Upper lobe of left lung (tissue), 6 donors: ENCODE measurements around the gene AOAH. TPM values are rescaled to one million over a fixed set of nuclear protein-coding genes. Genes with fewer than 3 reads are reported as not detected.

Experiments
- ATAC-seq, 2 donors: fragments of 200-7000 bp; cut with Tn5 transposase; one replicate each; pipeline ENCODE4 v1.9.1; 2022; ENCODE audit warnings: mild to moderate bottlenecking in 2 of 2, moderate library complexity in 2 of 2; ENCODE audit not compliant: low FRiP score in 2 of 2
- DNase-seq, 2 donors: peaks; one replicate each; pipeline ENCODE4 v3.0.0-alpha.2; 2019 to 2020
- H3K27ac ChIP-seq, 4 donors: fragments of 200-600 bp; sonication (generic); one replicate each; pipeline ENCODE4 v1.5.1; 2016 to 2019
- H3K27me3 ChIP-seq, 4 donors: fragments of 200-600 bp; sonication (generic); one replicate each; pipeline ENCODE4 v1.5.1; 2017 to 2019
- H3K36me3 ChIP-seq, 4 donors: fragments of 200-600 bp; sonication (generic); one replicate each; pipeline ENCODE4 v1.5.1; 2016 to 2019
- H3K4me1 ChIP-seq, 4 donors: fragments of 200-600 bp; sonication (generic); one replicate each; pipeline ENCODE4 v1.5.1; 2018 to 2019
- H3K4me3 ChIP-seq, 4 donors: fragments of 200-600 bp; sonication (generic); one replicate each; pipeline ENCODE4 v1.5.1; 2017 to 2019; ENCODE audit warnings: mild to moderate bottlenecking in 2 of 4, moderate library complexity in 1 of 4
- H3K9me3 ChIP-seq, 4 donors: fragments of 200-600 bp; sonication (generic); one replicate each; pipeline ENCODE4 v1.5.1; 2018 to 2019
- CTCF ChIP-seq, 6 experiments: fragments of 450-650 bp in 4 of 6; fragments of 200-600 bp in 2 of 6; sonication (generic) in 2 of 6; IDR thresholded peaks; one replicate each; pipeline ENCODE4 v1.5.1; 2016 to 2019; ENCODE audit warnings: antibody characterized with exemption in 6 of 6
- EP300 ChIP-seq, 4 donors: sonication (generic); formaldehyde crosslinking; IDR thresholded peaks; one replicate each; pipeline ENCODE4 v1.5.1; 2017; ENCODE audit warnings: antibody characterized with exemption in 4 of 4, control low read depth in 2 of 4
- POLR2A ChIP-seq, 4 donors: fragments of 450-650 bp; IDR thresholded peaks; one replicate each; pipeline ENCODE4 v1.5.1; 2016 to 2017; ENCODE audit warnings: antibody characterized with exemption in 4 of 4, mild to moderate bottlenecking in 2 of 4
- POLR2AphosphoS5 ChIP-seq, 2 donors: sonication (generic); formaldehyde crosslinking; IDR thresholded peaks; one replicate each; pipeline ENCODE4 v1.5.1; 2017; ENCODE audit warnings: antibody characterized with exemption in 2 of 2
- WGBS, 2 donors: methylation state at CpG; one replicate each; pipeline ENCODE4 v1.1.5; 2017 to 2018; 5-methylcytosine and 5-hydroxymethylcytosine counted together
- total RNA-seq, 6 donors: library from RNA; depleted of rRNA in 4 of 6; stranded (reverse); fragments of >200 nt in 4 of 6; gene quantifications; one replicate each; pipeline versions ENCODE4 v1.1.0 to v1.2.1, GENCODE V29; 2016 to 2021
- donor health status: DM: no; HTN: no; CAD: no; lungs with moderate emphysema.
- donor health status: DM: no; HTN: yes; CAD: no; lungs with severe emphysema.

The AOAH gene
- total RNA-seq, 6 donors from 2014 or later, result 18.5 to 36.8 (median 25.7) TPM

DNA sequence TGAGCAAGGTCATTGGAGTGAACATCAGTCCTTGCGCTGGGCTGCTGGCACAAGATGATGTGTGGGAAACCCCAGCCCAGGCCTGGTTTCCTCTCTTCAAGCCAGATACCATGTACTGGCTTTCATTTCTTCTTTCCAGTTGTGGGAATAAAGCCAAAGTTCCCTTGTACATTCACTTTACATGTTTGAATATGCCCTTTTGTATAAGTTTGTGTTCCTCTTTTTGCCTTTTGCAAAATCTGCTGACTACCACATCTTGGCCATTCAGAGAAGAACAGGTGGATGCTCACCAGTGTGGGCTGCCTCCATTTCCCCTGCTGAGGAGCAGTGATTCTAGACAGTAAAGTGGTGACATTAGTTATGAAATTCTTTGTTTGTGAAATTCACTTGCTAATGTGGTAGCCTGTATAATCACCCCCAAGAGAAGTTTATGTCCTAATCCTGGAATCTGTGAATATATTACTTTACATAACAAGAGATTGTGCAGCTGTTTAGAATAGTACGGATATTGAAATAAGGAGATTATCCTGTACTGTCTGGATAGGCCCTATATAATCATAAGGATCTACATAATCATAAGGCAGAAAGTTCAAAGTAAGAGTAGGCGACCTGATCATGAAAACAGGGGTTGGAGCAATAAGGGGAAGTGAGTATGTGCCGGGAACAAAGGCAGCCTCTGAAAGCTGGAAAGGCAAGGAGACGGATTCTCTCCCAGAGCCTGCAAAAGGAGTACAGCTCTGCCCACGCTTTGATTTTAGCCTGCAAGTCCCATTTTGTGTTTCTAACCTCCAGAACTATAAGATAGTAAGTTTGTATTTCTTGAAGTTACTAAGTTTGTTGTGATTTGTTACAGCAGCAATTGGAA lies 18.8 kb upstream of the AOAH start:
- Histone ChIP-seq H3K9me3 (no peaks in the 10 kb centered on the region), H3K36me3 (no peaks in the 10 kb centered on the region), H3K4me1 (peaks cover 4 to 10% (median 7%) of the 10 kb centered on the region in 4 donors), H3K27me3 (no peaks in the 10 kb centered on the region), H3K4me3 (no peak overlapping the region), H3K27ac (no peak overlapping the region)
- ATAC-seq (peak in 1 of 2 donors; percentile 75), DNase-seq (peak in 1 of 2 donors; percentile 60)
- 67 to 74% methylated on average over 6 of the region's 6 CpGs for WGBS, 2 donors
- TF ChIP-seq EP300 (IDR thresholded peaks at IDR 0.05) (no peak), POLR2A (IDR thresholded peaks at IDR 0.05) (no peak), CTCF (IDR thresholded peaks at IDR 0.05) (no peak), POLR2AphosphoS5 (IDR thresholded peaks at IDR 0.05) (no peak)

DNA sequence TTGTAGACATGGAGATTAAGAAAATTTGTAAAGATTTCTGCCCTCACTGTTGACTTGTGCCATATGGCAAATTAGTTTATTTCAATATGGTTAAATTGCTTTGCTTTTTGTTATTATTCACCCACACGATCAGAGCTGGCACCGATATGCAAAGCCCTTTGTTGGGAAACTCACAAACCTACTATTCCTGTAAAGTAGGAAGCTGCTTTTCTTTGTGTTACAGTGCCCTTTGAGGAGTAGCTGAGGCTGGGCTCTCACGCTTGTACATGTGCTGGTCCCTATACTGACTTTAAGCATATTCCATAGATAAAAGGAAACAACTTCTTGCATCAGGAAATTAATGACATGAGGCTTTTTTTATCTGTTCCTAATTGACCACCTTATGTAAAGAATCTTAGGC lies 17.6 kb upstream of the AOAH start:
- no peak overlapping the region for H3K27ac ChIP-seq
- DNase-seq (no peak), ATAC-seq (no peak)
- H3K4me1 ChIP-seq, result peaks cover 0 to 12% (median 0%) of the 10 kb centered on the region in 4 donors
- H3K4me3 ChIP-seq, result no peak overlapping the region
- no peaks in the 10 kb centered on the region for H3K9me3 ChIP-seq
- H3K27me3 ChIP-seq, result no peaks in the 10 kb centered on the region
- WGBS, 2 donors, result 78 to 83% methylated on average over 3 of the region's 3 CpGs
- no peaks in the 10 kb centered on the region for H3K36me3 ChIP-seq
- no peak for TF ChIP-seq EP300 (IDR thresholded peaks at IDR 0.05)
- no peak for TF ChIP-seq POLR2AphosphoS5 (IDR thresholded peaks at IDR 0.05)
- no peak for TF ChIP-seq CTCF (IDR thresholded peaks at IDR 0.05)
- TF ChIP-seq POLR2A (IDR thresholded peaks at IDR 0.05), result no peak

- Histone ChIP-seq H3K36me3 (no peaks in the 10 kb centered on the region), H3K4me1 (peaks cover 0 to 13% (median 1%) of the 10 kb centered on the region in 4 donors), H3K27ac (no peak overlapping the region), H3K9me3 (no peaks in the 10 kb centered on the region), H3K4me3 (no peak overlapping the region), H3K27me3 (no peaks in the 10 kb centered on the region)
- ATAC-seq (no peak), DNase-seq (no peak)
- 90 to 94% methylated on average over 3 of the region's 3 CpGs for WGBS, 2 donors
- TF ChIP-seq EP300 (IDR thresholded peaks at IDR 0.05) (no peak), CTCF (IDR thresholded peaks at IDR 0.05) (no peak), POLR2AphosphoS5 (IDR thresholded peaks at IDR 0.05) (no peak), POLR2A (IDR thresholded peaks at IDR 0.05) (no peak)
These were observed 15.1 kb upstream of the AOAH start for GRCh38 chr7:36739351-36739750.

- ATAC-seq (peak; percentile 16 to 75), DNase-seq (no peak)
- Histone ChIP-seq H3K27ac (peak overlapping the region; percentile 65 to 84 (median 76)), H3K36me3 (no peaks in the 10 kb centered on the region), H3K4me3 (peak overlapping the region in 1 of 4 donors; percentile 8), H3K4me1 (peaks cover 0 to 13% (median 1%) of the 10 kb centered on the region in 4 donors), H3K9me3 (no peaks in the 10 kb centered on the region), H3K27me3 (no peaks in the 10 kb centered on the region)
- WGBS, 2 donors, result 56 to 71% methylated on average over 6 of the region's 6 CpGs
- no peak for TF ChIP-seq EP300 (IDR thresholded peaks at IDR 0.05)
- TF ChIP-seq POLR2A (IDR thresholded peaks at IDR 0.05), result peak in 1 of 4 donors; percentile 43
These were observed 12.6 kb upstream of the AOAH start for GRCh38 chr7:36736899-36737211.

DNA sequence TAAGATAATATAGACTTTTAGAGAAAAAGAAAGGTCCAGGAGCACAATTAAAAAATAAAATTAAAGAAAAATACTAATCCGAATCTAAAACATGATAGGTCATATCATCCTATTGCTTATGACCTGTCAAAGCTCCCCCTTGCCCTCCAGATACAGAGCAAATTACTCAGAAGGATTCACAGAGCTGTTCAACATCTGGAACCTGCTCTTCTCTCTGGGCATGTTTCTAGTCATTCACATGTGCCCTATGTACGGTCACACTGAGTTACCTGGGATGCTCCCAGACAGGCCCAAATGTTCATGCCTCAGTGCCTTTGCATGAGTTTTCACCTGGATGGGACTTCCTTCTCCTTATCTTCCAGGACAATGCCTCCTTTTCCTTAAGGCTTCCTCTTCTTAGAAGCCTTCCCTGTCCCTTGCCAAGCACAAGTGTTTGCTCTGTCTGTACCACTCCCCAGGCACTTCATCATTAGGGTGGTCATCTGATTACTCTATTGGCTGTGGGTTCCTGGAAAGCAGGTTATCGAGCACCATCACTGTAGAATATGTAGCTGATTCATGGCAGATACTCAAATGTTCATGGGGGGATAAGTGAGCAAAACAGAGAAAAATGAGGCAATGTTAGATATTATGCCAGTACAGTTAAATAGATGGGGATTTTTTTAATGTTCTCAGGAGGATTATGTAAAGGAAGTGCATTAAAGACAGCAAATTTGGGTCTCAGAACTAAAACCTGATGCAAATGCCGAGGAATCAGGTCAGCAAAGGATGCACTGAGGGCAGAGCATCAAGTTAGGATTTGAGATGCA lies 12.0 kb upstream of the AOAH start:
- ATAC-seq (no peak), DNase-seq (no peak)
- Histone ChIP-seq H3K36me3 (no peaks in the 10 kb centered on the region), H3K27me3 (no peaks in the 10 kb centered on the region), H3K4me1 (peaks cover 0 to 13% (median 1%) of the 10 kb centered on the region in 4 donors), H3K4me3 (no peak overlapping the region), H3K27ac (peak overlapping the region in 3 of 4 donors; percentile 65 to 84 (median 83)), H3K9me3 (no peaks in the 10 kb centered on the region)
- 74 to 84% methylated on average over 4 of the region's 4 CpGs for WGBS, 2 donors
- TF ChIP-seq POLR2AphosphoS5 (IDR thresholded peaks at IDR 0.05) (no peak), CTCF (IDR thresholded peaks at IDR 0.05) (no peak), POLR2A (IDR thresholded peaks at IDR 0.05) (no peak), EP300 (IDR thresholded peaks at IDR 0.05) (no peak)
